IMR-90 (cell line): Measurements from ENCODE around the gene TNN. TPM values are rescaled to one million over a fixed set of nuclear protein-coding genes. Genes with fewer than 3 reads are reported as not detected.

ENCODE experiments used
- ATAC-seq: fragments of 200-7000 bp; cut with Tn5 transposase; 2 replicates; pipeline ENCODE4 v1.9.1; 2020; ENCODE audit warnings: low read depth, mild to moderate bottlenecking, moderate library complexity
- BruUV-seq: library from RNA; stranded (reverse); fragments of 400-500 nt; replicated peaks from 2 replicates; lab custom pipeline; 2021; lab: Mats Ljungman, UMichigan
- CTCF ChIA-PET: fragments of 300-600 bp; formaldehyde crosslinking; extraction: SDS; loops from one replicate; lab custom pipeline; 2021; ENCODE audit warnings: antibody characterized with exemption; lab: Yijun Ruan, JAX
- POLR2A ChIA-PET: fragments of 300-600 bp; sonication (Branson Sonifier 250); formaldehyde crosslinking; loops from one replicate; lab custom pipeline; 2022; ENCODE audit warnings: antibody characterized with exemption; ENCODE audit not compliant: unreplicated experiment; lab: Charles Lee
- DNase-seq: peaks from one replicate; pipeline ENCODE4 v3.0.0; 2013
- H2AFZ ChIP-seq: replicated peaks from 2 replicates; pipeline ENCODE3; 2013; ENCODE audit warnings: low read length, mild to moderate bottlenecking; ENCODE audit not compliant: poor library complexity
- H2AK5ac ChIP-seq: 2 replicates; pipeline ENCODE4 v1.6.1; 2013; ENCODE audit warnings: low read depth, low read length, inconsistent platforms
- H2AK9ac ChIP-seq: replicated peaks from 2 replicates; pipeline ENCODE3; 2013; ENCODE audit warnings: mild to moderate bottlenecking, low read depth, low read length, moderate library complexity; ENCODE audit not compliant: poor library complexity
- H2BK120ac ChIP-seq: 2 replicates; pipeline ENCODE4 v1.6.1; 2013; ENCODE audit warnings: low read depth, low read length, inconsistent platforms
- H2BK15ac ChIP-seq: 3 replicates; pipeline ENCODE4 v1.6.1; 2013; ENCODE audit warnings: low read depth, low read length, inconsistent platforms
- H2BK20ac ChIP-seq: 2 replicates; pipeline ENCODE4 v1.6.1; 2013; ENCODE audit warnings: low read depth, mild to moderate bottlenecking, inconsistent platforms, low read length, moderate library complexity
- H2BK5ac ChIP-seq: 2 replicates; pipeline ENCODE4 v1.6.1; 2013; ENCODE audit warnings: mild to moderate bottlenecking, low read depth, low read length, inconsistent platforms; ENCODE audit not compliant: poor library complexity, severe bottlenecking
- H3K14ac ChIP-seq: replicated peaks from 2 replicates; pipeline ENCODE4 v1.6.1; 2013; ENCODE audit warnings: low read depth, low read length, inconsistent platforms
- H3K18ac ChIP-seq: 2 replicates; pipeline ENCODE4 v1.6.1; 2013; ENCODE audit warnings: low read depth, low read length, control low read depth
- H3K23ac ChIP-seq: 2 replicates; pipeline ENCODE4 v1.6.1; 2013; ENCODE audit warnings: low read depth, low read length, inconsistent platforms
- H3K27ac ChIP-seq: 2 replicates; pipeline ENCODE4 v1.5.1; 2013; ENCODE audit warnings: mild to moderate bottlenecking, control low read depth, low read length; ENCODE audit not compliant: insufficient read depth
- H3K27me3 ChIP-seq: 2 replicates; pipeline ENCODE4 v1.6.1; 2013; ENCODE audit warnings: low read length; ENCODE audit not compliant: control insufficient read depth, insufficient read depth
- H3K36me3 ChIP-seq: 2 replicates; pipeline ENCODE4 v1.6.1; 2013; ENCODE audit warnings: low read length, mixed read lengths; ENCODE audit not compliant: control insufficient read depth, insufficient read depth
- H3K4ac ChIP-seq: 2 replicates; pipeline ENCODE4 v1.6.1; 2013; ENCODE audit warnings: low read depth, low read length, inconsistent platforms
- H3K4me1 ChIP-seq: 2 replicates; pipeline ENCODE4 v1.6.1; 2013; ENCODE audit warnings: low read length, mixed read lengths; ENCODE audit not compliant: control insufficient read depth, insufficient read depth
- H3K4me2 ChIP-seq: 2 replicates; pipeline ENCODE4 v1.6.1; 2013; ENCODE audit warnings: low read depth, mild to moderate bottlenecking, control low read depth, low read length, moderate library complexity
- H3K4me3 ChIP-seq: 2 replicates; pipeline ENCODE4 v1.5.1; 2013; ENCODE audit warnings: low read depth, mild to moderate bottlenecking, control low read depth, low read length, moderate library complexity; ENCODE audit not compliant: insufficient read depth
- H3K56ac ChIP-seq: 2 replicates; pipeline ENCODE4 v1.6.1; 2013; ENCODE audit warnings: low read length, inconsistent platforms; ENCODE audit not compliant: insufficient read depth; ENCODE audit errors: extremely low read depth
- H3K79me1 ChIP-seq, 2 experiments: 2 replicates each; pipeline ENCODE4 v1.6.1; 2013; ENCODE audit warnings: low read length in 2 of 2, inconsistent platforms in 1 of 2, low read depth in 1 of 2
- H3K9ac ChIP-seq: 2 replicates; pipeline ENCODE4 v1.6.1; 2013; ENCODE audit warnings: low read depth, low read length, control low read depth
- H3K9me1 ChIP-seq: 2 replicates; pipeline ENCODE4 v1.6.1; 2013; ENCODE audit warnings: low read length, inconsistent platforms; ENCODE audit not compliant: insufficient read depth
- H3K9me3 ChIP-seq: 2 replicates; pipeline ENCODE4 v1.6.1; 2013; ENCODE audit warnings: low read length; ENCODE audit not compliant: control insufficient read depth, insufficient read depth
- H4K20me1 ChIP-seq: 2 replicates; pipeline ENCODE4 v1.6.1; 2013; ENCODE audit warnings: low read length, inconsistent platforms; ENCODE audit not compliant: insufficient read depth
- H4K5ac ChIP-seq: 2 replicates; pipeline ENCODE4 v1.6.1; 2013; ENCODE audit warnings: mild to moderate bottlenecking, low read depth, low read length, control low read depth
- H4K8ac ChIP-seq, 2 experiments: 2 replicates each; pipeline ENCODE4 v1.6.1; 2013; ENCODE audit warnings: low read depth in 2 of 2, low read length in 2 of 2, control low read depth in 1 of 2, inconsistent platforms in 1 of 2
- H4K91ac ChIP-seq: 2 replicates; pipeline ENCODE4 v1.6.1; 2013; ENCODE audit warnings: low read depth, low read length, inconsistent platforms; ENCODE audit not compliant: insufficient read depth
- FOS ChIP-seq: fragments of 150-350 bp; IDR thresholded peaks from 2 replicates; pipeline ENCODE4 v1.6.1; 2016; ENCODE audit warnings: low read depth, low read length
- MAFK ChIP-seq: IDR thresholded peaks from 2 replicates; pipeline ENCODE4 v1.6.1; 2012; ENCODE audit warnings: low read depth, low read length, improper control_type of control experiment
- MAZ ChIP-seq: IDR thresholded peaks from 2 replicates; pipeline ENCODE4 v1.6.1; 2012; ENCODE audit warnings: low read depth, mild to moderate bottlenecking, low read length, improper control_type of control experiment, moderate library complexity, borderline replicate concordance
- RCOR1 ChIP-seq: IDR thresholded peaks from 2 replicates; pipeline ENCODE4 v1.6.1; 2012; ENCODE audit warnings: mild to moderate bottlenecking, low read length, improper control_type of control experiment; ENCODE audit not compliant: insufficient replicate concordance
- SMC3 ChIP-seq: fragments of 150-350 bp; IDR thresholded peaks from 2 replicates; pipeline ENCODE4 v1.6.1; 2016; ENCODE audit warnings: low read depth, mild to moderate bottlenecking, antibody characterized with exemption, low read length, moderate library complexity
- WGBS, 2 experiments: methylation state at CpG; one replicate each; pipeline versions ENCODE4 v1.1.5 to v1.1.7; 2013; ENCODE audit warnings: missing lambda C conversion rate in 2 of 2; ENCODE audit not compliant: insufficient read length in 1 of 2; ENCODE audit errors: extremely low coverage in 2 of 2; 5-methylcytosine and 5-hydroxymethylcytosine counted together
- dilution Hi-C: fragments of 300-500 bp; cut with HindIII; formaldehyde crosslinking; loops from one replicate; pipeline ENCODE4 v1.14.3; 2018; ENCODE audit warnings: low sequenced_read_pairs; ENCODE audit not compliant: unreplicated experiment
- in situ Hi-C: fragments of 300-500 bp; cut with MboI; formaldehyde crosslinking; loops from 3 replicates; pipeline ENCODE4 v1.14.3; 2019; ENCODE audit warnings: low sequenced_read_pairs, inconsistent platforms, mixed read lengths
- intact Hi-C: fragments of 100-400 bp; cut with micrococcal nuclease; formaldehyde crosslinking; loops from 2 replicates; pipeline ENCODE4 v1.10.0; 2022
- polyA plus RNA-seq, 3 experiments: library from polyadenylated mRNA; depleted of rRNA; stranded (reverse); fragments of >200 nt; gene quantifications; 2 replicates each; pipeline ENCODE4 v1.2.3, GENCODE V29; 2012; ENCODE audit warnings: low replicate concordance in 1 of 3
- total RNA-seq: library from RNA; depleted of rRNA; stranded (reverse); fragments of >200 nt; gene quantifications from 2 replicates; pipeline ENCODE4 v1.2.3, GENCODE V29; 2012

TNN gene
- total and polyA plus RNA-seq, 2 of the 4 experiments (the other 2 are of a cell fraction), result not detected

GRCh38 chr1:175169286-175170018, 101.8 kb downstream of the TNN start:
- no peak overlapping the region for H2BK5ac ChIP-seq
- BruUV-seq, result no TSS peak
- no peak overlapping the region for H3K4me3 ChIP-seq
- no peak overlapping the region for H2AK9ac ChIP-seq
- CTCF ChIA-PET, result no interaction called here
- H2BK120ac ChIP-seq, result no peak overlapping the region
- TF ChIP-seq MAZ (no peak), FOS (no peak), MAFK (no peak), SMC3 (no peak), RCOR1 (no peak)
- H3K4me1 ChIP-seq, result no peaks in the 10 kb centered on the region
- H3K23ac ChIP-seq, result no peak overlapping the region
- H2BK15ac ChIP-seq, result no peak overlapping the region
- H3K27me3 ChIP-seq, result no peaks in the 10 kb centered on the region
- no peaks in the 10 kb centered on the region for H3K9me3 ChIP-seq
- POLR2A ChIA-PET, result no interaction called here
- H2AK5ac ChIP-seq, result no peak overlapping the region
- no peak overlapping the region for H2BK20ac ChIP-seq
- H4K5ac ChIP-seq, result no peak overlapping the region
- no peak overlapping the region for H3K56ac ChIP-seq
- no peaks in the 10 kb centered on the region for H4K20me1 ChIP-seq
- H3K14ac ChIP-seq, result no peak overlapping the region
- no peak overlapping the region for H3K9ac ChIP-seq
- no peak overlapping the region for H3K4me2 ChIP-seq
- H4K8ac ChIP-seq, result no peak overlapping the region
- no peak for ATAC-seq
- no peak overlapping the region for H3K27ac ChIP-seq
- H2AFZ ChIP-seq, result no peak overlapping the region
- H4K91ac ChIP-seq, result no peak overlapping the region
- H3K79me1 ChIP-seq, result no peaks in the 10 kb centered on the region
- no peaks in the 10 kb centered on the region for H3K36me3 ChIP-seq
- no CpG with 5 or more reads among the region's 6 CpGs for WGBS, 2 experiments
- intact Hi-C loops (no loop called here), in situ Hi-C loops (loop anchor here (25.0 kb wide), 1 partner anchor 1693 kb away; no protein-coding TSS in a partner anchor), dilution Hi-C loops (no loop called here)
- DNase-seq, result no peak
- H3K4ac ChIP-seq, result no peak overlapping the region
- H3K9me1 ChIP-seq, result no peaks in the 10 kb centered on the region
- H3K18ac ChIP-seq, result no peak overlapping the region
